Mesenchymal stem cell (in vitro differentiated cells and primary cell): ENCODE results near the gene MBP.

ENCODE experiments used
- DNase-seq: peaks from one replicate; pipeline ENCODE4 v3.0.0-alpha.2; 2013
- H2AFZ ChIP-seq: one replicate; pipeline ENCODE4 v1.6.1; 2013; ENCODE audit warnings: low read depth, mild to moderate bottlenecking, control low read depth, inconsistent platforms, low read length, moderate library complexity
- H2AK5ac ChIP-seq: 2 replicates; pipeline ENCODE4 v1.6.1; 2013; ENCODE audit warnings: low read length, moderate library complexity, mild to moderate bottlenecking, inconsistent platforms; ENCODE audit not compliant: severe bottlenecking
- H2BK120ac ChIP-seq: one replicate; pipeline ENCODE4 v1.6.1; 2013; ENCODE audit warnings: low read depth, mild to moderate bottlenecking, inconsistent platforms, low read length, moderate library complexity
- H2BK12ac ChIP-seq, 2 experiments: one replicate each; pipeline ENCODE4 v1.6.1; 2013; ENCODE audit warnings: inconsistent platforms in 2 of 2, low read length in 2 of 2, mild to moderate bottlenecking in 2 of 2, moderate library complexity in 2 of 2, control low read depth in 1 of 2
- H2BK15ac ChIP-seq: one replicate; pipeline ENCODE4 v1.6.1; 2013; ENCODE audit warnings: mild to moderate bottlenecking, low read depth, inconsistent platforms; ENCODE audit not compliant: poor library complexity, severe bottlenecking
- H2BK5ac ChIP-seq: 2 replicates; pipeline ENCODE4 v1.6.1; 2013; ENCODE audit warnings: low read depth, mild to moderate bottlenecking, low read length, control low read depth, inconsistent platforms; ENCODE audit not compliant: poor library complexity, severe bottlenecking
- H3K14ac ChIP-seq, 2 experiments: one replicate each; pipeline ENCODE4 v1.6.1; 2013; ENCODE audit warnings: inconsistent platforms in 2 of 2, low read length in 2 of 2, control low read depth in 1 of 2, mild to moderate bottlenecking in 1 of 2, moderate library complexity in 1 of 2
- H3K18ac ChIP-seq, 2 experiments: one replicate each; pipeline ENCODE4 v1.6.1; 2013; ENCODE audit warnings: inconsistent platforms in 2 of 2, low read length in 2 of 2, control low read depth in 1 of 2, low read depth in 1 of 2, mild to moderate bottlenecking in 1 of 2
- H3K23ac ChIP-seq, 2 experiments: one replicate each; pipeline ENCODE4 v1.6.1; 2013; ENCODE audit warnings: inconsistent platforms in 2 of 2, low read length in 2 of 2, mild to moderate bottlenecking in 2 of 2, moderate library complexity in 2 of 2, control low read depth in 1 of 2
- H3K27ac ChIP-seq: 2 replicates; pipeline ENCODE4 v1.5.1; 2013; ENCODE audit warnings: mild to moderate bottlenecking, moderate library complexity, low read length, control low read depth, inconsistent platforms; ENCODE audit not compliant: poor library complexity, severe bottlenecking
- H3K27me3 ChIP-seq, 2 experiments: 2 replicates each; pipeline versions ENCODE4 v1.6.1 to v1.7.0; 2013; ENCODE audit warnings: low read length in 2 of 2, mild to moderate bottlenecking in 2 of 2, moderate library complexity in 2 of 2, control low read depth in 1 of 2, inconsistent platforms in 1 of 2; ENCODE audit not compliant: control insufficient read depth in 1 of 2, insufficient read depth in 1 of 2
- H3K36me3 ChIP-seq, 2 experiments: 2 replicates each; pipeline versions ENCODE4 v1.6.1 to v1.7.0; 2013; ENCODE audit warnings: low read length in 2 of 2, control low read depth in 1 of 2, inconsistent platforms in 1 of 2, low read depth in 1 of 2, mild to moderate bottlenecking in 1 of 2; ENCODE audit not compliant: insufficient read depth in 2 of 2, control insufficient read depth in 1 of 2
- H3K4ac ChIP-seq, 2 experiments: one replicate each; pipeline ENCODE4 v1.6.1; 2013; ENCODE audit warnings: inconsistent platforms in 2 of 2, low read length in 2 of 2, mild to moderate bottlenecking in 2 of 2, moderate library complexity in 2 of 2, control low read depth in 1 of 2, low read depth in 1 of 2
- H3K4me1 ChIP-seq: 2 replicates; pipeline ENCODE4 v1.6.1; 2013; ENCODE audit warnings: low read depth, low read length, control low read depth; ENCODE audit not compliant: control insufficient read depth, insufficient read depth
- H3K4me2 ChIP-seq: 2 replicates; pipeline ENCODE4 v1.6.1; 2013; ENCODE audit warnings: low read length, mild to moderate bottlenecking, inconsistent platforms; ENCODE audit not compliant: poor library complexity, severe bottlenecking
- H3K4me3 ChIP-seq, 2 experiments: 2 replicates each; pipeline versions ENCODE4 v1.5.1 to v1.7.0; 2013; ENCODE audit warnings: low read length in 2 of 2, mild to moderate bottlenecking in 2 of 2, control low read depth in 1 of 2, low read depth in 1 of 2; ENCODE audit not compliant: insufficient read depth in 1 of 2
- H3K79me1 ChIP-seq: replicated peaks from 2 replicates; pipeline ENCODE4 v1.6.1; 2013; ENCODE audit warnings: mild to moderate bottlenecking, control low read depth, low read length, inconsistent platforms; ENCODE audit not compliant: poor library complexity, severe bottlenecking
- H3K9ac ChIP-seq: 2 replicates; pipeline ENCODE4 v1.7.0; 2013; ENCODE audit warnings: mild to moderate bottlenecking, low read length, moderate library complexity
- H3K9me3 ChIP-seq: 2 replicates; pipeline ENCODE4 v1.7.0; 2013; ENCODE audit warnings: mild to moderate bottlenecking, low read length; ENCODE audit not compliant: control insufficient read depth
- H4K8ac ChIP-seq: one replicate; pipeline ENCODE4 v1.6.1; 2013; ENCODE audit warnings: inconsistent platforms, mild to moderate bottlenecking, low read length, moderate library complexity
- H4K91ac ChIP-seq: one replicate; pipeline ENCODE4 v1.6.1; 2013; ENCODE audit warnings: mild to moderate bottlenecking, low read length, inconsistent platforms
- WGBS: methylation state at CpG from one replicate; pipeline ENCODE4 v1.1.7; 2013; ENCODE audit warnings: mixed read lengths; 5-methylcytosine and 5-hydroxymethylcytosine counted together

Gene MBP

DNA sequence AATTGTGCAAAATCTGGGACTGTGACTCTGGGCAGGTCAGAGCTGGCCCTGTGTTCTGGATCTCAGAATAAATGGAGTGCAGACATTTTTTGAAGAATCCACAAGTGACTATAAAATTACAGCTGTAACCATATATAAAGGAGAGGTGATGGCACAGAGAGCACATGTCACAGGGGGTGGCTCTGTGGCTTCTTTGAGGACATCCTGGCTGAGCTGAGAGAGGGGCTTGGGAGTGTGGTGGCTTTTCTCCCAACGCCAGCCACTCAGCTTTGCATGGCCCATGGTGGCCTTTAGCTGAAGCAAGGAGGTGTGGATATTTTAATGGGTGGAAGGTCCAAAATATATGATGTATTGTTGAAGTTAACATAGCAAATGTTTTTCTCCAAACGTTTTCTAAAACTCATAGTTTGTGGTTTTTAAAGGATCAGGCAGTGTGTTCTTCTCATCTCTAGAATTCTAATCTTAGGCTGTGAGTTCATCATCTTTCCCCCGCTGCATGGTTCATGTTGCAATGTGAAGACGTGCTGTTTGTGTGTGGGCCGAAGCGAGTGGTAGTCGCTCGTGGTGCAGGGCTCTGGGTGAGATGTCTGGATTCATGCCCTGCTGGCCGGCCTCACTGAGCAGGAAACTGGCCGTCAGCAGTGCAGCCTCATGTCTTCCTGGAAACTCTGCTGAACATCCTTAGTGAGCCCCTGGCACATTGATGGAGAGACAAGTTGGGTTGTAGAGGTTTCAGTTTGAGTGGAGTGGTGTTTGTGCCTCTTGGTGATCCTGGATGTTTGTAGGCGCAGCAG is 200.4 kb downstream of the MBP start:
- no peaks in the 10 kb centered on the region for H3K4me1 ChIP-seq
- H3K9me3 ChIP-seq, result no peaks in the 10 kb centered on the region
- no peak for DNase-seq
- no peak overlapping the region for H3K23ac ChIP-seq
- no peaks in the 10 kb centered on the region for H3K27me3 ChIP-seq
- no peak overlapping the region for H3K4ac ChIP-seq
- 91% methylated on average over 11 of the region's 11 CpGs for WGBS
- no peak overlapping the region for H3K18ac ChIP-seq
- H2AFZ ChIP-seq, result no peak overlapping the region
- H4K91ac ChIP-seq, result no peak overlapping the region
- H3K4me2 ChIP-seq, result no peak overlapping the region
- H3K27ac ChIP-seq, result no peak overlapping the region
- no peak overlapping the region for H4K8ac ChIP-seq
- no peak overlapping the region for H2BK15ac ChIP-seq
- H2BK120ac ChIP-seq, result no peak overlapping the region
- H3K9ac ChIP-seq, result peak overlapping the region; percentile 66
- H3K4me3 ChIP-seq, result peak overlapping the region in 1 of 2 experiments; percentile 43
- H2AK5ac ChIP-seq, result no peak overlapping the region
- H3K14ac ChIP-seq, result no peak overlapping the region
- no peak overlapping the region for H2BK5ac ChIP-seq
- H2BK12ac ChIP-seq, result no peak overlapping the region
- peaks cover 27 to 61% of the 10 kb centered on the region in 2 experiments for H3K36me3 ChIP-seq
- peaks cover 18% of the 10 kb centered on the region for H3K79me1 ChIP-seq

GRCh38 chr18:76931171-76931570 is 201.4 kb downstream of the MBP start:
- Histone ChIP-seq H2AFZ (no peak overlapping the region), H3K27ac (no peak overlapping the region), H3K9ac (no peak overlapping the region), H2BK5ac (no peak overlapping the region), H3K36me3 (peaks cover 27 to 58% of the 10 kb centered on the region in 2 experiments), H3K4me1 (no peaks in the 10 kb centered on the region), H2BK12ac (no peak overlapping the region), H2AK5ac (no peak overlapping the region), H4K8ac (no peak overlapping the region), H3K4me2 (no peak overlapping the region), H3K4me3 (no peak overlapping the region), H2BK15ac (no peak overlapping the region), H3K79me1 (peaks cover 18% of the 10 kb centered on the region), H3K23ac (no peak overlapping the region), H3K4ac (no peak overlapping the region), H3K27me3 (no peaks in the 10 kb centered on the region), H3K9me3 (no peaks in the 10 kb centered on the region), H4K91ac (no peak overlapping the region), H3K14ac (no peak overlapping the region), H2BK120ac (no peak overlapping the region), H3K18ac (no peak overlapping the region)
- DNase-seq, result no peak
- 93% methylated on average over 4 of the region's 6 CpGs for WGBS
